ENCODE measurements around the gene AADAT.

DNA sequence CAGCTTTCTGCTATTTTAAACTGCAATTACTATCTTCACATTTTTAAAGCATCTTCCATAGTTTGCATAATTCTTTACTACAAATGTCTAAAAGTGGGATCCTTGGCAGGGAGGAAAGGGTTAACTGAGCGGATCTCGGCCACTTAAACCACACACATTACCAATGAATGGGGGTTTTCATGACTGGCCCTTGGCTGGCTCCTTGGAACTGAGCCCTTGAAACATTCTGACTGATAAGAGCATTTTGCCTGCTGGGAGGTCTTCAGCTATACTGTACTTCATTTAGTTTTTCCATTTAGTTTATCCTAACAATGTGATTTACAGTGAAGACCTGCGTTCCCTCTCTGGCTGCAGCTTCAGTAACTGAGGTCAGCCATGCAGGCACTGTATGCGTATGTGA, 31.9 kb downstream of the AADAT start:
- TF ChIP-seq, protein P1, sequence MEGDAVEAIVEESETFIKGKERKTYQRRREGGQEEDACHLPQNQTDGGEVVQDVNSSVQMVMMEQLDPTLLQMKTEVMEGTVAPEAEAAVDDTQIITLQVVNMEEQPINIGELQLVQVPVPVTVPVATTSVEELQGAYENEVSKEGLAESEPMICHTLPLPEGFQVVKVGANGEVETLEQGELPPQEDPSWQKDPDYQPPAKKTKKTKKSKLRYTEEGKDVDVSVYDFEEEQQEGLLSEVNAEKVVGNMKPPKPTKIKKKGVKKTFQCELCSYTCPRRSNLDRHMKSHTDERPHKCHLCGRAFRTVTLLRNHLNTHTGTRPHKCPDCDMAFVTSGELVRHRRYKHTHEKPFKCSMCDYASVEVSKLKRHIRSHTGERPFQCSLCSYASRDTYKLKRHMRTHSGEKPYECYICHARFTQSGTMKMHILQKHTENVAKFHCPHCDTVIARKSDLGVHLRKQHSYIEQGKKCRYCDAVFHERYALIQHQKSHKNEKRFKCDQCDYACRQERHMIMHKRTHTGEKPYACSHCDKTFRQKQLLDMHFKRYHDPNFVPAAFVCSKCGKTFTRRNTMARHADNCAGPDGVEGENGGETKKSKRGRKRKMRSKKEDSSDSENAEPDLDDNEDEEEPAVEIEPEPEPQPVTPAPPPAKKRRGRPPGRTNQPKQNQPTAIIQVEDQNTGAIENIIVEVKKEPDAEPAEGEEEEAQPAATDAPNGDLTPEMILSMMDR (IDR thresholded peaks at IDR 0.05) = no peak
- TF ChIP-seq POLR2A (IDR thresholded peaks at IDR 0.05) = no peak

Data from ovary (tissue), 3 donors.